Vagina (tissue), 2 donors: ENCODE data around the gene OLFML3.

Experiments
- CTCF ChIP-seq, 3 experiments: fragments of 450-650 bp in 2 of 3; fragments of 200-600 bp in 1 of 3; sonication (generic) in 1 of 3; IDR thresholded peaks; one replicate each; pipeline ENCODE4 v1.5.1; 2017 to 2019; ENCODE audit warnings: antibody characterized with exemption in 3 of 3, mild to moderate bottlenecking in 2 of 3, moderate library complexity in 2 of 3
- POLR2A ChIP-seq, 2 donors: fragments of 450-650 bp; IDR thresholded peaks; one replicate each; pipeline ENCODE4 v1.6.1; 2017; ENCODE audit warnings: antibody characterized with exemption in 2 of 2, mild to moderate bottlenecking in 2 of 2, moderate library complexity in 2 of 2

- TF ChIP-seq CTCF (IDR thresholded peaks at IDR 0.05) (no peak), POLR2A (IDR thresholded peaks at IDR 0.05) (no peak)
Observed at GRCh38 chr1:113941245-113941559, 38.1 kb upstream of the OLFML3 start.
